OCI-LY3 (cell line): ENCODE data around the gene ACOX3.

Source experiments
- H2AFZ ChIP-seq: fragments of 200-600, 300-600 bp; shearing (Covaris generic); 2 replicates; pipeline ENCODE4 v1.6.0; 2014; ENCODE audit warnings: antibody characterized with exemption, low read depth, low read length
- H3K27ac ChIP-seq: fragments of 200-600, 300-600 bp; sonication (generic); 2 replicates; pipeline ENCODE4 v1.5.1; 2014; ENCODE audit warnings: mild to moderate bottlenecking, low read length, moderate library complexity, mixed read lengths
- H3K27me3 ChIP-seq: fragments of 200-600, 300-600 bp; sonication (generic); 2 replicates; pipeline ENCODE4 v1.6.1; 2014; ENCODE audit warnings: low read depth, low read length, mixed read lengths
- H3K36me3 ChIP-seq: fragments of 200-600, 300-600 bp; sonication (generic); replicated peaks from 2 replicates; pipeline ENCODE3; 2014; ENCODE audit warnings: low read depth, low read length, mixed read lengths
- H3K4me1 ChIP-seq: fragments of 300-600, 200-600 bp; sonication (generic); 2 replicates; pipeline ENCODE4 v1.6.1; 2014; ENCODE audit warnings: low read length, mixed read lengths
- H3K4me2 ChIP-seq: fragments of 200-600, 300-600 bp; sonication (generic); 2 replicates; pipeline ENCODE4 v1.6.1; 2014; ENCODE audit warnings: low read length, mixed read lengths
- H3K4me3 ChIP-seq: fragments of 300-600, 200-600 bp; sonication (generic); 2 replicates; pipeline ENCODE4 v1.5.1; 2014; ENCODE audit warnings: antibody characterized with exemption, mild to moderate bottlenecking, low read length, moderate library complexity
- H3K79me2 ChIP-seq: fragments of 300-600, 200-600 bp; shearing (Covaris generic); 2 replicates; pipeline ENCODE4 v1.6.1; 2014; ENCODE audit warnings: mild to moderate bottlenecking, low read length, mixed read lengths
- H3K9ac ChIP-seq: fragments of 300-600, 200-600 bp; shearing (Covaris generic); 2 replicates; pipeline ENCODE4 v1.6.0; 2014; ENCODE audit warnings: mild to moderate bottlenecking, low read length, moderate library complexity
- H3K9me3 ChIP-seq: fragments of 200-600, 300-600 bp; shearing (Covaris generic); 2 replicates; pipeline ENCODE4 v1.6.1; 2014; ENCODE audit warnings: low read length, mixed read lengths; ENCODE audit not compliant: insufficient read depth
- H4K20me1 ChIP-seq: fragments of 200-600, 300-600 bp; sonication (generic); 2 replicates; pipeline ENCODE4 v1.6.1; 2016; ENCODE audit warnings: low read length, mixed read lengths; ENCODE audit not compliant: insufficient read depth
- EZH2phosphoT487 ChIP-seq: fragments of 200-600 bp; shearing (Covaris generic); IDR thresholded peaks from 2 replicates; pipeline ENCODE4 v1.6.1; 2018; ENCODE audit warnings: antibody characterized with exemption, mixed run types, low read depth
- TF ChIP-seq, protein P1 (sequence below): fragments of 200-600, 300-600 bp; sonication (generic); IDR thresholded peaks from 2 replicates; pipeline ENCODE4 v1.5.1; 2014; ENCODE audit warnings: antibody characterized with exemption, low read length, low read depth

ACOX3 gene

DNA sequence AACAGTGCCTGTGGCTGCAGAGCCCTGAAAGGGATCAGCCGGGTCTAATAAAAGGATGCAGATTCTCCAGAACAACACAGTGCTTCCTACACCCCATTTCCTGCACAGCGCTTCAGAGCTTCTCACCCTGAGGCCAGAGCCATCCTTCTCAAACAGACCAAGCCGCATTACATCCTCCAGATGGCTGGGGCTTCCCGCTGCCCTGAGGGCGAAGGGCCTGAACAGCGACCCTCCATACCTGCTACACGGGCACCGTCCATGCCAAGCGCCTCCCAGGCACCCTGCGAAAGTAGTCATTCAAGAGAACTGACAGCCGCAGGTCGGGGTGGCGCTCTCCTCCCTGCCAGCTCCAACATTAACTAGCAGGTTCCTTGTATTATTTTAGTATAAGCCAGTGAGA is 36.5 kb downstream of the ACOX3 start:
- Histone ChIP-seq H3K4me2 (no peak overlapping the region), H3K4me1 (no peaks in the 10 kb centered on the region), H3K27me3 (no peaks in the 10 kb centered on the region), H3K27ac (no peak overlapping the region), H3K9me3 (no peaks in the 10 kb centered on the region), H3K79me2 (no peaks in the 10 kb centered on the region), H3K9ac (no peak overlapping the region), H3K36me3 (peaks cover 15% of the 10 kb centered on the region), H2AFZ (no peak overlapping the region), H3K4me3 (no peak overlapping the region), H4K20me1 (no peaks in the 10 kb centered on the region)
- TF ChIP-seq, protein P1, sequence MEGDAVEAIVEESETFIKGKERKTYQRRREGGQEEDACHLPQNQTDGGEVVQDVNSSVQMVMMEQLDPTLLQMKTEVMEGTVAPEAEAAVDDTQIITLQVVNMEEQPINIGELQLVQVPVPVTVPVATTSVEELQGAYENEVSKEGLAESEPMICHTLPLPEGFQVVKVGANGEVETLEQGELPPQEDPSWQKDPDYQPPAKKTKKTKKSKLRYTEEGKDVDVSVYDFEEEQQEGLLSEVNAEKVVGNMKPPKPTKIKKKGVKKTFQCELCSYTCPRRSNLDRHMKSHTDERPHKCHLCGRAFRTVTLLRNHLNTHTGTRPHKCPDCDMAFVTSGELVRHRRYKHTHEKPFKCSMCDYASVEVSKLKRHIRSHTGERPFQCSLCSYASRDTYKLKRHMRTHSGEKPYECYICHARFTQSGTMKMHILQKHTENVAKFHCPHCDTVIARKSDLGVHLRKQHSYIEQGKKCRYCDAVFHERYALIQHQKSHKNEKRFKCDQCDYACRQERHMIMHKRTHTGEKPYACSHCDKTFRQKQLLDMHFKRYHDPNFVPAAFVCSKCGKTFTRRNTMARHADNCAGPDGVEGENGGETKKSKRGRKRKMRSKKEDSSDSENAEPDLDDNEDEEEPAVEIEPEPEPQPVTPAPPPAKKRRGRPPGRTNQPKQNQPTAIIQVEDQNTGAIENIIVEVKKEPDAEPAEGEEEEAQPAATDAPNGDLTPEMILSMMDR, result no peak
- TF ChIP-seq EZH2phosphoT487, result no peak

DNA sequence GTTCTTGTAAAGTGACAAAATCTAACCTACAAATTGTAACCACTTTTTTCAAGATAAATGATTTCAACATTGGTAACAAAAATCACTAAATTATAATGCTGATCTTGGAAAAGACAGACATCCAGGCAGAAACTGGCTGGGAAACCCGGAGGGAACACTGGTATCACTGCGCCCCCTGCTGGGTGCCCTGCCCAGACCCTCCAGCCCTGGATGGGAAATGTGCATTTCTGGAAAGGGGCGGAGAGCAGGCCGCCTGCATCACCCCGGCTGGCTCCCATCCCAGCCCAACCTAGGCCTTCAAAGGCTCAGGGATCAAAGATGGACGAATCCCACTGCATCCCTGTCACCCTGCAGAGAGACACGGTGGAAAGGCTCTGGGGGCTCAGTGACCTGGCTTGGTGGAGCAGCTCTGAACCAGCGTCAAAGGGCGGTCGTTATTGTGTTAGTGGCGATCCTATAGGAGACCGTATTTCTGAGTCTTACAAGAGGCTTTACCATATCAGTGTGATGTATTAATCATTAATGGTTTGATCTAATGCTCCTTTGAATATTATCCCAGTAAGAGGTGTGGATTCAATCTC is 37.3 kb downstream of the ACOX3 start:
- Histone ChIP-seq H3K4me1 (no peaks in the 10 kb centered on the region), H4K20me1 (no peaks in the 10 kb centered on the region), H3K9ac (no peak overlapping the region), H3K79me2 (no peaks in the 10 kb centered on the region), H3K27me3 (no peaks in the 10 kb centered on the region), H3K9me3 (no peaks in the 10 kb centered on the region), H3K27ac (no peak overlapping the region), H3K4me2 (no peak overlapping the region), H3K36me3 (peaks cover 18% of the 10 kb centered on the region), H2AFZ (no peak overlapping the region), H3K4me3 (no peak overlapping the region)
- no peak for TF ChIP-seq EZH2phosphoT487
- TF ChIP-seq, protein P1, result peak; percentile 96

DNA sequence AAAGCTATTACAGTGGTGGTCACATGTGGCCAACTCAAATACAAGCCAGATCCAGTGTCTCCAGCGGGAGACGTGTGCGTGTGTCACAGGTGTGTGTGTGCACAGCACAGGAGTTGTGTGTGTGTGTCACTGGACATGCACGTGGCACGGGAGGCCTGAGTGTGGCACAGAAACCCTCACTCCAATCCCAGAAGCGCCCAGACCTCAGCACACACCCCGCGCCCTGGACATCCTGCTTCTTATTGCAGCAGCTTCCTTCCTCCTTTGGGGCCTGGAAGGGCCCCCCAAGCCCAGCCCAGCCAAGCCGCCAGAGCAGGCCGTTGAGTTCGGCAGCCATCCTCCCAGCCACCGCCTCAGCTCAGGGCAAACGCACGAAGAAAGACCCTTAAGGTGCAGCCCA is 37.9 kb downstream of the ACOX3 start:
- Histone ChIP-seq H3K36me3 (peaks cover 18% of the 10 kb centered on the region), H2AFZ (no peak overlapping the region), H3K4me1 (no peaks in the 10 kb centered on the region), H4K20me1 (no peaks in the 10 kb centered on the region), H3K4me3 (no peak overlapping the region), H3K9me3 (no peaks in the 10 kb centered on the region), H3K27me3 (no peaks in the 10 kb centered on the region), H3K9ac (no peak overlapping the region), H3K27ac (no peak overlapping the region), H3K4me2 (no peak overlapping the region), H3K79me2 (no peaks in the 10 kb centered on the region)
- no peak for TF ChIP-seq EZH2phosphoT487
- TF ChIP-seq, protein P1, result no peak

DNA sequence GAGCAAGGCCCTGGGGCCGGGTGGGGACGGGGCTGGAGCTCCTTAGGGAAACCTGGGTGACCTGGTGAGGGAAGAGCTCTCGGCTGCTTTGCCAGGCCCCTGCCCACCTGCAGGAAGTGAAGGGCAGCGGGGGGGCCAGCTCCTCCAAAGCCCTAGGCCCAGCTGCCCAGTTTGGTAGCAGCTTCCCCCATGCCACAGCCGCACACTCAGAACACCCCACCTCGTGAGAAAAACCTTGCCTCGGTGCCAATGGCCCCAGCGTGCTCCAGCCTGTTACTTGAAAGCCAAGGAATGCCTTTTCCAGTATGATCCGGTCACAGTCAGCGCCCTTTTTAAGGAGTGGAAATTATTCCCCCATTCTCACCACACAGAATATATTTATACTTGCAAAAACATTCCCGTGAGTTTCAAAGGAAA is 38.3 kb downstream of the ACOX3 start:
- Histone ChIP-seq H3K36me3 (peaks cover 15% of the 10 kb centered on the region), H3K4me1 (no peaks in the 10 kb centered on the region), H3K79me2 (no peaks in the 10 kb centered on the region), H3K9ac (no peak overlapping the region), H3K4me3 (no peak overlapping the region), H3K4me2 (no peak overlapping the region), H2AFZ (no peak overlapping the region), H4K20me1 (no peaks in the 10 kb centered on the region), H3K27ac (no peak overlapping the region), H3K9me3 (no peaks in the 10 kb centered on the region), H3K27me3 (no peaks in the 10 kb centered on the region)
- TF ChIP-seq EZH2phosphoT487, result no peak
- TF ChIP-seq, protein P1, result no peak
